ENCODE results near the gene ADH4. TPM values are rescaled to one million over a fixed set of nuclear protein-coding genes. Genes with fewer than 3 reads are reported as not detected.

The ADH4 gene
- not detected in 5 replicates for total RNA-seq (2022; extraction: Qiagen RNA extraction; ENCODE audit: low read depth)

GRCh38 chr4:99144070-99144469 is at the start of gene ADH4:
TSS of gene ADH4 (minus strand) at chr4:99144297. CDS start at chr4:99144222, 75 bp downstream.

GRCh38 chr4:99088481-99089365 is 55.4 kb downstream of the ADH4 start, which contains the start of gene ADH5:
TSS of gene ADH5 (minus strand) at chr4:99088788. CDS start at chr4:99088700, 88 bp downstream.

Other genes with a start within 250 kb of the ADH4 start
- 81.6 to 184 TPM (median 86.5 TPM) in 5 replicates for gene EIF4E, start 215.2 kb downstream of the ADH4 start, total RNA-seq (2022; extraction: Qiagen RNA extraction; ENCODE audit: low read depth)
- 40.8 to 59.7 TPM (median 49.2 TPM) in 5 replicates for gene METAP1, start 148.6 kb downstream of the ADH4 start, total RNA-seq (2022; extraction: Qiagen RNA extraction; ENCODE audit: low read depth)
- gene ADH5, start 55.5 kb downstream of the ADH4 start, total RNA-seq (2022; extraction: Qiagen RNA extraction; ENCODE audit: low read depth), result 101 to 136 TPM (median 114 TPM) in 5 replicates
- gene ADH6, start 74.9 kb upstream of the ADH4 start, total RNA-seq (2022; extraction: Qiagen RNA extraction; ENCODE audit: low read depth), result 0.09 TPM in 1 of 5 replicates, not detected in the others
- not detected in 5 replicates for gene ADH1A, start 146.7 kb upstream of the ADH4 start, total RNA-seq (2022; extraction: Qiagen RNA extraction; ENCODE audit: low read depth)
- gene ADH1B, start 177.1 kb upstream of the ADH4 start, total RNA-seq (2022; extraction: Qiagen RNA extraction; ENCODE audit: low read depth), result not detected in 5 replicates
- gene ADH1C, start 208.4 kb upstream of the ADH4 start, total RNA-seq (2022; extraction: Qiagen RNA extraction; ENCODE audit: low read depth), result 0.35 TPM in 1 of 5 replicates, not detected in the others

All from A549 treated with RU486 at 1 μM for 4 hours (cell line).